Prostate gland (tissue), 2 donors: ENCODE results near the gene UST. TPM values are rescaled to one million over a fixed set of nuclear protein-coding genes. Genes with fewer than 3 reads are reported as not detected.

ENCODE experiments used
- DNase-seq: peaks from one replicate; pipeline ENCODE4 v3.0.0-alpha.2; 2019; ENCODE audit warnings: low spot score
- H3K27ac ChIP-seq, 2 donors: fragments of 200-600 bp; sonication (generic); 2 replicates each; pipeline ENCODE4 v1.5.1; 2017 to 2019
- H3K27me3 ChIP-seq: fragments of 200-600 bp; sonication (generic); replicated peaks from 2 replicates; pipeline ENCODE4 v1.5.1; 2019; ENCODE audit not compliant: insufficient read depth
- H3K36me3 ChIP-seq, 2 donors: fragments of 200-600 bp; sonication (generic); 1 replicate in 1 of 2; 2 replicates in 1 of 2; pipeline versions ENCODE4 v1.5.1 to v1.8.1; 2017 to 2019
- H3K4me1 ChIP-seq: fragments of 200-600 bp; sonication (generic); replicated peaks from 2 replicates; pipeline ENCODE4 v1.5.1; 2019
- H3K4me3 ChIP-seq, 2 donors: fragments of 200-600 bp; sonication (generic); 2 replicates each; pipeline ENCODE4 v1.5.1; 2017 to 2019
- H3K9me3 ChIP-seq: fragments of 200-600 bp; sonication (generic); 2 replicates; pipeline ENCODE4 v1.5.1; 2017
- CTCF ChIP-seq, 4 experiments: fragments of 200-600 bp in 2 of 4; fragments of 450-650 bp in 2 of 4; sonication (generic) in 2 of 4; IDR thresholded peaks; 1 replicate in 3 of 4; 2 replicates in 1 of 4; pipeline ENCODE4 v1.5.1; 2016 to 2019; ENCODE audit warnings: antibody characterized with exemption in 4 of 4, mild to moderate bottlenecking in 2 of 4, moderate library complexity in 2 of 4
- POLR2A ChIP-seq: fragments of 450-650 bp; IDR thresholded peaks from one replicate; pipeline ENCODE4 v1.6.1; 2016; ENCODE audit warnings: antibody characterized with exemption, mild to moderate bottlenecking
- POLR2AphosphoS5 ChIP-seq: sonication (generic); formaldehyde crosslinking; IDR thresholded peaks from one replicate; pipeline ENCODE4 v1.6.1; 2017; ENCODE audit warnings: antibody characterized with exemption
- WGBS: methylation state at CpG from one replicate; pipeline ENCODE4 v1.1.5; 2018; 5-methylcytosine and 5-hydroxymethylcytosine counted together
- intact Hi-C: fragments of 100-400 bp; cut with DNase I; formaldehyde crosslinking; loops from one replicate; pipeline ENCODE4 v1.14.2; 2022
- total RNA-seq, 2 donors: library from RNA; depleted of rRNA; stranded (reverse); fragments of >200 nt; gene quantifications; one replicate each; pipeline ENCODE4 v1.1.0, GENCODE V29; 2016

The UST gene
- total RNA-seq, 2 donors from 2014 or later: 6.6 to 12.9 TPM

GRCh38 chr6:148831064-148831463 is 84.2 kb downstream of the UST start:
- TF ChIP-seq CTCF (IDR thresholded peaks at IDR 0.05): no peak
- TF ChIP-seq POLR2AphosphoS5: no peak
- TF ChIP-seq POLR2A: no peak
- H3K27ac ChIP-seq: no peak overlapping the region
- WGBS: 74% methylated on average over 6 of the region's 6 CpGs
- no peak for DNase-seq
- no peaks in the 10 kb centered on the region for H3K9me3 ChIP-seq
- H3K27me3 ChIP-seq: no peaks in the 10 kb centered on the region
- H3K4me3 ChIP-seq: no peak overlapping the region
- H3K4me1 ChIP-seq: no peaks in the 10 kb centered on the region
- intact Hi-C loops: no loop called here
- no peaks in the 10 kb centered on the region for H3K36me3 ChIP-seq

- H3K4me1 ChIP-seq: no peaks in the 10 kb centered on the region
- DNase-seq: no peak
- H3K27me3 ChIP-seq: no peaks in the 10 kb centered on the region
- H3K4me3 ChIP-seq: no peak overlapping the region
- 30% methylated on average over 5 of the region's 5 CpGs for WGBS
- no peak overlapping the region for H3K27ac ChIP-seq
- intact Hi-C loops: no loop called here
- H3K36me3 ChIP-seq: no peaks in the 10 kb centered on the region
- TF ChIP-seq CTCF (IDR thresholded peaks at IDR 0.05) (no peak), POLR2A (no peak), POLR2AphosphoS5 (no peak)
- no peaks in the 10 kb centered on the region for H3K9me3 ChIP-seq
These were observed 84.7 kb downstream of the UST start for GRCh38 chr6:148831531-148831930.

GRCh38 chr6:148835920-148836441 is 89.2 kb downstream of the UST start:
- Histone ChIP-seq H3K4me1 (no peaks in the 10 kb centered on the region), H3K36me3 (no peaks in the 10 kb centered on the region), H3K27ac (no peak overlapping the region), H3K4me3 (no peak overlapping the region), H3K9me3 (no peaks in the 10 kb centered on the region), H3K27me3 (no peaks in the 10 kb centered on the region)
- 70% methylated on average over 7 of the region's 7 CpGs for WGBS
- TF ChIP-seq CTCF (IDR thresholded peaks at IDR 0.05) (no peak), POLR2A (no peak), POLR2AphosphoS5 (no peak)
- intact Hi-C loops: no loop called here
- no peak for DNase-seq

GRCh38 chr6:148836751-148837150 is 89.9 kb downstream of the UST start:
- H3K27ac ChIP-seq: no peak overlapping the region
- TF ChIP-seq POLR2A (no peak), CTCF (IDR thresholded peaks at IDR 0.05) (no peak), POLR2AphosphoS5 (no peak)
- intact Hi-C loops: no loop called here
- no peaks in the 10 kb centered on the region for H3K27me3 ChIP-seq
- H3K4me1 ChIP-seq: no peaks in the 10 kb centered on the region
- DNase-seq: no peak
- no peaks in the 10 kb centered on the region for H3K36me3 ChIP-seq
- H3K9me3 ChIP-seq: no peaks in the 10 kb centered on the region
- 96% methylated on average over 2 of the region's 2 CpGs for WGBS
- no peak overlapping the region for H3K4me3 ChIP-seq

GRCh38 chr6:148837941-148838340 is 91.1 kb downstream of the UST start:
- no peaks in the 10 kb centered on the region for H3K9me3 ChIP-seq
- WGBS: 87% methylated on average over 5 of the region's 5 CpGs
- no peaks in the 10 kb centered on the region for H3K27me3 ChIP-seq
- no peak overlapping the region for H3K4me3 ChIP-seq
- intact Hi-C loops: no loop called here
- H3K36me3 ChIP-seq: no peaks in the 10 kb centered on the region
- no peak overlapping the region for H3K27ac ChIP-seq
- H3K4me1 ChIP-seq: no peaks in the 10 kb centered on the region
- DNase-seq: no peak
- TF ChIP-seq POLR2A (no peak), POLR2AphosphoS5 (no peak)
